Sigmoid colon (tissue), 3 donors: ENCODE data around the gene LRRTM4.

Experiments
- CTCF ChIP-seq, 4 experiments: fragments of 450-650 bp in 3 of 4; fragments of 200-600 bp in 1 of 4; IDR thresholded peaks; one replicate each; pipeline ENCODE4 v1.5.1; 2016 to 2019; ENCODE audit warnings: antibody characterized with exemption in 4 of 4, mild to moderate bottlenecking in 3 of 4, moderate library complexity in 2 of 4
- POLR2A ChIP-seq, 2 donors: fragments of 450-650 bp; IDR thresholded peaks; one replicate each; pipeline ENCODE4 v1.6.1; 2016; ENCODE audit warnings: antibody characterized with exemption in 2 of 2, mild to moderate bottlenecking in 2 of 2, moderate library complexity in 2 of 2

DNA sequence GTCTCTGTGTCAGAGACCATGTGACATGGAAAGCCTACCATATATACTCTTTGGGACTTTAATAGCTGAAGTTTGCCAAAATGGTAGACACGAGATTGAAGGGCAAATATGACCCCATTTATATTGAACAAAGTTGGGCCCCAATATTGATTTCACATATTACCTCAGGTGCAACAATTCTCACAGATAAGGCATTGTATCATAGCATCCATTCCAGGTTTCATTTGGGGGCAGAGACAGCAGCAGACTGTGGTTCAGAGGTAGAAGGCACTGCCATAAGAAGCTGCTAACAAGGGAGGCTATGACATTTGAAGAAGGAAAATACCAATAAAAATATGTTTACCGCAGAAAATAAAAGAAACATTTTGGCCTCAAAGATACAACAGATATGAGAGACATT, 419.2 kb downstream of the LRRTM4 start:
- TF ChIP-seq CTCF (IDR thresholded peaks at IDR 0.05) (no peak), POLR2A (IDR thresholded peaks at IDR 0.05) (no peak)
